ENCODE results near the gene MIER2. TPM values are rescaled to one million over a fixed set of nuclear protein-coding genes. Genes with fewer than 3 reads are reported as not detected.

The MIER2 gene
- polyA plus RNA-seq, 1 of the 3 experiments (the other 2 are of a cell fraction), result 15.9 TPM

DNA sequence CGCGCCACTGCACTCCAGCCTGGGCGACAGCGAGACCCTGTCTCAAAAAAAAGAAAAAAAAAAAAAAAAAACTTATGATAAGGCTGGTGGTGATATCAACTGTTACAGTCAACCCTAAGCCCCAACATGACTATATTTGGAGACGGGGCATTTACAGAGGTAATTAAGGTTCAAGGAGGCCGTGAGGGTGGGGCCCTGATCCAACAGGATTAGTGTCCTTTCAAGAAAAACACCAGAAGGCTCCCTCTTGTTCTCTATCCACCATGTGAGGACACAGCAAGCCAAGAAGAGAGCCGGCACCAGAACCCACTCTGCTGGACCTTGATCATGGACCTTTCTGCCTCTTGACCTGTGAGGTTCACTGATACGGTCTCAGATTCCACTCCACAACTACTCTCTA is 14.1 kb downstream of the MIER2 start:
- POLR2A ChIA-PET, result no interaction called here
- Histone ChIP-seq H2AFZ (ENCODE audit: low read depth) (no peak overlapping the region), H4K20me1 (ENCODE audit: insufficient read depth) (0 out of 2 replicates have a peak, but pooled peaks cover 11% of the 10 kb centered on the region), H3F3A (replicated peaks; ENCODE audit: insufficient read depth) (no peaks in the 10 kb centered on the region), H3K9ac (no peak overlapping the region), H3K36me3 (replicated peaks in 1 of 2; ENCODE audit: control insufficient read depth in 1 of 2, insufficient read depth in 2 of 2, low read length in 1 of 2) (peaks cover 33 to 54% of the 10 kb centered on the region in 2 experiments), H3K4me2 (no peak overlapping the region), H3K79me2 (ENCODE audit: insufficient read depth) (peaks cover 44% of the 10 kb centered on the region), H3K4me1 (ENCODE audit: control insufficient read depth in 1 of 2, insufficient read depth in 2 of 2, low read depth in 1 of 2, low read length in 1 of 2) (no peaks in the 10 kb centered on the region), H3K4me3 (ENCODE audit: low read depth in 2 of 2, low read length in 1 of 2) (no peak overlapping the region), H3K9me3 (no peaks in the 10 kb centered on the region), H3K27ac (ENCODE audit: low read depth in 2 of 2, low read length in 1 of 2) (no peak overlapping the region), H3K27me3 (ENCODE audit: insufficient read depth) (no peaks in the 10 kb centered on the region), H3K9me2 (no peaks in the 10 kb centered on the region)
- DNase-seq, result no peak
- CTCF ChIA-PET, result no interaction called here
- WGBS (ENCODE audit: low lambda C conversion rate), result 97% methylated on average over 8 of the region's 8 CpGs
- TF ChIP-seq MXI1 (IDR thresholded peaks at IDR 0.05; ENCODE audit: low read depth, low read length) (no peak), EP300 (IDR thresholded peaks at IDR 0.05; ENCODE audit: borderline replicate concordance in 1 of 2, low read depth in 1 of 2, low read length in 1 of 2) (no peak), FOXJ3 (CRISPR knock-in tag; IDR thresholded peaks at IDR 0.05) (no peak), RCOR1 (IDR thresholded peaks at IDR 0.05; ENCODE audit: low read length) (no peak), TAF1 (IDR thresholded peaks at IDR 0.05; ENCODE audit: borderline replicate concordance, low read depth, low read length) (no peak)
- TF ChIP-seq, protein P1, sequence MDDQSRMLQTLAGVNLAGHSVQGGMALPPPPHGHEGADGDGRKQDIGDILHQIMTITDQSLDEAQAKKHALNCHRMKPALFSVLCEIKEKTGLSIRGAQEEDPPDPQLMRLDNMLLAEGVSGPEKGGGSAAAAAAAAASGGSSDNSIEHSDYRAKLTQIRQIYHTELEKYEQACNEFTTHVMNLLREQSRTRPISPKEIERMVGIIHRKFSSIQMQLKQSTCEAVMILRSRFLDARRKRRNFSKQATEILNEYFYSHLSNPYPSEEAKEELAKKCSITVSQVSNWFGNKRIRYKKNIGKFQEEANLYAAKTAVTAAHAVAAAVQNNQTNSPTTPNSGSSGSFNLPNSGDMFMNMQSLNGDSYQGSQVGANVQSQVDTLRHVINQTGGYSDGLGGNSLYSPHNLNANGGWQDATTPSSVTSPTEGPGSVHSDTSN (IDR thresholded peaks at IDR 0.05), result no peak

DNA sequence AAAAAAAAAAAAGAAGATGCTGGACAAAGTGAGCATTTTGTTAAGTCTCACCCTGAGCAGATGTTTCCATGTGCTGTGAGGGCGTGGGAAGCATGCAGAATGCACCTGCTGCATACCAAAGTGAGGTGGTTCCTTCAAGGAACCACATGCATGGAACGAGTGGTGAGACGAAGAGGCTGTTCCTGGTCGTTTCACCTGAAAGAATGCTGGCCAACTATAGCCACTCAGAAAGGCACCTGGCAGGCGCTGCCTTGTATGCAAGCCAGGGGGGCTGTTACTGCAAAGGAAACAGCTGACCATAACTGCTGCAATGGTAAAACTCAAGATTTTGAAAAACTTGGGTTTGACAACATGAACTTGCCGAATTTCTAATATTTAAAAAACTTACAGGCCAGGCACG is 14.7 kb downstream of the MIER2 start:
- Histone ChIP-seq H3K4me2 (no peak overlapping the region), H3K36me3 (replicated peaks in 1 of 2; ENCODE audit: control insufficient read depth in 1 of 2, insufficient read depth in 2 of 2, low read length in 1 of 2) (peaks cover 36 to 56% of the 10 kb centered on the region in 2 experiments), H3K9me3 (no peaks in the 10 kb centered on the region), H2AFZ (ENCODE audit: low read depth) (no peak overlapping the region), H3K27me3 (ENCODE audit: insufficient read depth) (no peaks in the 10 kb centered on the region), H3K9ac (no peak overlapping the region), H3K79me2 (ENCODE audit: insufficient read depth) (peaks cover 39% of the 10 kb centered on the region), H4K20me1 (ENCODE audit: insufficient read depth) (0 out of 2 replicates have a peak, but pooled peaks cover 6% of the 10 kb centered on the region), H3K9me2 (no peaks in the 10 kb centered on the region), H3K4me1 (ENCODE audit: control insufficient read depth in 1 of 2, insufficient read depth in 2 of 2, low read depth in 1 of 2, low read length in 1 of 2) (no peaks in the 10 kb centered on the region), H3F3A (replicated peaks; ENCODE audit: insufficient read depth) (no peaks in the 10 kb centered on the region), H3K27ac (ENCODE audit: low read depth in 2 of 2, low read length in 1 of 2) (no peak overlapping the region), H3K4me3 (ENCODE audit: low read depth in 2 of 2, low read length in 1 of 2) (no peak overlapping the region)
- 97% methylated on average over 7 of the region's 7 CpGs for WGBS (ENCODE audit: low lambda C conversion rate)
- TF ChIP-seq RFX5 (IDR thresholded peaks at IDR 0.05; ENCODE audit: low read length) (no peak), RCOR1 (IDR thresholded peaks at IDR 0.05; ENCODE audit: low read length) (no peak), FOXM1 (IDR thresholded peaks at IDR 0.05; ENCODE audit: low read depth) (no peak), ELF1 (IDR thresholded peaks at IDR 0.05) (no peak), POLR2AphosphoS5 (IDR thresholded peaks at IDR 0.05; ENCODE audit: low read depth, low read length) (no peak), EP300 (IDR thresholded peaks at IDR 0.05; ENCODE audit: borderline replicate concordance in 1 of 2, low read depth in 1 of 2, low read length in 1 of 2) (no peak), SMC3 (IDR thresholded peaks at IDR 0.05; ENCODE audit: low read depth, low read length) (no peak), MEF2A (IDR thresholded peaks at IDR 0.05; ENCODE audit: borderline replicate concordance, low read depth) (no peak), FOSL2 (IDR thresholded peaks at IDR 0.05; ENCODE audit: borderline replicate concordance, low read depth) (no peak)
- TF ChIP-seq, protein P1 (IDR thresholded peaks at IDR 0.05), result no peak
- TF ChIP-seq, protein P2, sequence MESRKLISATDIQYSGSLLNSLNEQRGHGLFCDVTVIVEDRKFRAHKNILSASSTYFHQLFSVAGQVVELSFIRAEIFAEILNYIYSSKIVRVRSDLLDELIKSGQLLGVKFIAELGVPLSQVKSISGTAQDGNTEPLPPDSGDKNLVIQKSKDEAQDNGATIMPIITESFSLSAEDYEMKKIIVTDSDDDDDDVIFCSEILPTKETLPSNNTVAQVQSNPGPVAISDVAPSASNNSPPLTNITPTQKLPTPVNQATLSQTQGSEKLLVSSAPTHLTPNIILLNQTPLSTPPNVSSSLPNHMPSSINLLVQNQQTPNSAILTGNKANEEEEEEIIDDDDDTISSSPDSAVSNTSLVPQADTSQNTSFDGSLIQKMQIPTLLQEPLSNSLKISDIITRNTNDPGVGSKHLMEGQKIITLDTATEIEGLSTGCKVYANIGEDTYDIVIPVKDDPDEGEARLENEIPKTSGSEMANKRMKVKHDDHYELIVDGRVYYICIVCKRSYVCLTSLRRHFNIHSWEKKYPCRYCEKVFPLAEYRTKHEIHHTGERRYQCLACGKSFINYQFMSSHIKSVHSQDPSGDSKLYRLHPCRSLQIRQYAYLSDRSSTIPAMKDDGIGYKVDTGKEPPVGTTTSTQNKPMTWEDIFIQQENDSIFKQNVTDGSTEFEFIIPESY (IDR thresholded peaks at IDR 0.05; ENCODE audit: borderline replicate concordance, low read depth), result no peak
- DNase-seq, result no peak
- ChIA-PET CTCF (no interaction called here), POLR2A (no interaction called here)
